D721Med (cell line): ENCODE data around the gene CYP11A1.

ENCODE experiments used
- DNase-seq: peaks from one replicate; pipeline ENCODE4 v3.0.0; 2011; ENCODE audit warnings: low spot score; ENCODE audit not compliant: insufficient read length
- FAIRE-seq: peaks from 2 replicates; lab custom pipeline; 2011; peaks lifted over from hg19 to GRCh38; lab: Jason Lieb, UNC
- TF ChIP-seq, protein P1 (sequence below): IDR thresholded peaks from 2 replicates; pipeline ENCODE4 v1.5.1; 2012; ENCODE audit warnings: mild to moderate bottlenecking, control low read depth; ENCODE audit not compliant: insufficient read depth; ENCODE audit errors: missing control alignments

CYP11A1 gene

DNA sequence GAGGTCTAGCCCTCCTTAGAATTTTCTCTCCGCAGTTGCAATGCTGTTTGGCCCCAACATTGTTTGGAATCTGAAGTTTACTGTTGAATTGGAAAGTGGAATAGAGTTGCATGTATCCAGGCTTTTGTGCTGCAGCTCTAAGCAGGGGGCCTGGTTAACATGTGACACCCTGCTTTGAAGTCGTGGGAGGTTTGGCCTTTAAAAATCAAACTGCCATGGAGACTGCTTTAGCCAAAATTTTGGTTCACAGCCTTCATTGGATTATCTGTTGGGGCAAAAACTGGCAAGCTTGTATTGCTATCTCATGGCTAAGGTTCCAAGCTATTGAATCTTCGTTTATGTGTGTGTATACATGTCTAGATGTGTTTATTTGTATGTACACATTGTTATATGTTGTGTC, 15.8 kb downstream of the CYP11A1 start:
- TF ChIP-seq, protein P1, sequence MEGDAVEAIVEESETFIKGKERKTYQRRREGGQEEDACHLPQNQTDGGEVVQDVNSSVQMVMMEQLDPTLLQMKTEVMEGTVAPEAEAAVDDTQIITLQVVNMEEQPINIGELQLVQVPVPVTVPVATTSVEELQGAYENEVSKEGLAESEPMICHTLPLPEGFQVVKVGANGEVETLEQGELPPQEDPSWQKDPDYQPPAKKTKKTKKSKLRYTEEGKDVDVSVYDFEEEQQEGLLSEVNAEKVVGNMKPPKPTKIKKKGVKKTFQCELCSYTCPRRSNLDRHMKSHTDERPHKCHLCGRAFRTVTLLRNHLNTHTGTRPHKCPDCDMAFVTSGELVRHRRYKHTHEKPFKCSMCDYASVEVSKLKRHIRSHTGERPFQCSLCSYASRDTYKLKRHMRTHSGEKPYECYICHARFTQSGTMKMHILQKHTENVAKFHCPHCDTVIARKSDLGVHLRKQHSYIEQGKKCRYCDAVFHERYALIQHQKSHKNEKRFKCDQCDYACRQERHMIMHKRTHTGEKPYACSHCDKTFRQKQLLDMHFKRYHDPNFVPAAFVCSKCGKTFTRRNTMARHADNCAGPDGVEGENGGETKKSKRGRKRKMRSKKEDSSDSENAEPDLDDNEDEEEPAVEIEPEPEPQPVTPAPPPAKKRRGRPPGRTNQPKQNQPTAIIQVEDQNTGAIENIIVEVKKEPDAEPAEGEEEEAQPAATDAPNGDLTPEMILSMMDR = no peak
- DNase-seq (no peak), FAIRE-seq (no peak)

DNA sequence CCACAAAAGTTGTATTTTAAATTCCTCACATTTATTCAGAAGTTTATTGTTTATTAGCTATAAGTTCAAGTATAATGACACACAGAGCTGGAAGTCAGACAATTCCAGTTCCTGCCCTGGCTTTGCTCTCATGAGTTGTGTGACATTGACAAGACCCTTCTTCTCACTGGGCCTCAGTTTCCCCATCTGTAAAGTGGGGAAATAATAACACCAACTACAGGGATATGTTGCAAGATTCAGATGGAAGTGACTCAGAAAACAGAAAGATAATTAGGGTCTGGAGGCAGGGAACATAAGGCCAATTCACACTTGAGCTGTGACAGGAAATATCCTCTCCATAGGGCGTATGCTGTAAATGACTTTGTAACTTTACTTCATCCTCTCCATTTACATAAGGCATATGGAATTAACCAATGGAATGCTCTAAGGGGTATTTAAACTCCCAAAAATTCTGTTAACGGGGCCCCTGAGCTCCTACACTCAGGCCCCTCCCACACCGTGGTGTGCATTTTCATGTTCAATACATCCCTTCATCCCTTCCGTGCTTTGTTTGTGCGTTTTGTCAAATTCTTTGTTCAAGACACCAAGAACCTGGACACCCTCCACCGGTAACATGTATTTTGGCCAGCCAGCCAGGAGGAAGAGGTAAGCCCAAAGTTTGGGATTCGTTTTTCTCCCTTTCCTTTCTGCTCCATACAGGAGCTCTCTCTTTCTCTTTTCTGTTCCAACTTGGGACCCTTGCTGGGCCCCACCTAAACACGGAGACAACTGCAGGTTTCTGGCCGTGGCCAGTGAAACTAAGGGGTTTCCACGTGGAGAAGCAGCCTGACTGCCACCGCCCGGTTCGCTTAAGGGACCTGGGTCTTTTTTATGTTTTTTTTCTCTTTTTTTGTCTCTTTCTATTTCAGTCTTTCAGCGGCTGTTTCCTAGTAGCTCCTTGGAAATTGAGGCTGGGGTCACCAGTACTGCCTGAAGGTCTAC, 16.9 kb downstream of the CYP11A1 start:
- TF ChIP-seq, protein P1 = no peak
- no peak for FAIRE-seq
- no peak for DNase-seq

DNA sequence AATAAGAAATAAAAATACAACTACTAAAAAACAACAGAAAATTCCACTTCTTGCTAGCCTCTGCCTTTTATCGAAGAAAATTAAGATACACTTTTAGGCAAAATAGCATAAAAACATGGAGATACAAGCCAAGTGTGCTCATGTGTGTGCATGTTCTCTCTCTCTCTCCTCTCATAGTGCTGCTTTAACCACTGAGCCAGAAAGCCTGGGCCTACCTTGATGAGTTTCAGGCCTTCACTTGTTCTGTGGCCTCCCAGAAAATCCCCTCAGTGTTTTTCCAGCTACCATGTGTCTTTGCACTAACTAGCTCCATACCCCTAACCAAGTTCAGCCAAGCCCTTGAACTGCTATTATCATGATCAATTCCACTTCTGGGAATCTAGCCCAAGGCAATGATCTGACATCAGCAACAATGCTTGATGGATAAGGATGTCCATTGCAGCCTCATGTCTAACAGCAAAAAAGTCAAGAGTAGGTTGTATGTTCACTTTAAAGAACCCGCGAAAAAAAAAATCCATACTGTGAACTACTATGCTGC, 18.1 kb downstream of the CYP11A1 start:
- TF ChIP-seq, protein P1 = no peak
- FAIRE-seq = no peak
- DNase-seq = no peak

DNA sequence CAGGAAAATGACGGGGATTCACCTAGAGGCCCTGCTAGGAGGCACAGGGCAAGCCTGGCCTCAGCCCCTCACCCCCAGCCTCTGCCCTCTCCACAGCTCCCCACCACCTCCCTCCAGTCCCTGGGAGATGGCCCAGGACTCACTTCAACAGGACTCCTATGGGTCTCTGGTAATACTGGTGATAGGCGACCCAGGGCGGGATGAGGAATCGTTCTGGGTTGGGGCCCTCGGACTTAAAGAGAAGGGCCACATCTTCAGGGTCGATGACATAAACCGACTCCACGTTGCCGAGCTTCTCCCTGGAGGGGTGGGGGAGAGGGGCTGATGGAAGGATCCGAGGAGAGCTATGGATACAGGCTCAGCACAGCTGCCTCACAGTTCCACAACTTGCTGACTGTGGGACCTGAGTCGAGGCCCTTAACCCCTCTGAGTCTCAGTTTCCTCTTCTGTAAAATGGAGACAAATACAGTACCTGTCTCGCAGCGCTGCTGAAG, 19.6 kb downstream of the CYP11A1 start:
- TF ChIP-seq, protein P1 = no peak
- FAIRE-seq = no peak
- DNase-seq = no peak

DNA sequence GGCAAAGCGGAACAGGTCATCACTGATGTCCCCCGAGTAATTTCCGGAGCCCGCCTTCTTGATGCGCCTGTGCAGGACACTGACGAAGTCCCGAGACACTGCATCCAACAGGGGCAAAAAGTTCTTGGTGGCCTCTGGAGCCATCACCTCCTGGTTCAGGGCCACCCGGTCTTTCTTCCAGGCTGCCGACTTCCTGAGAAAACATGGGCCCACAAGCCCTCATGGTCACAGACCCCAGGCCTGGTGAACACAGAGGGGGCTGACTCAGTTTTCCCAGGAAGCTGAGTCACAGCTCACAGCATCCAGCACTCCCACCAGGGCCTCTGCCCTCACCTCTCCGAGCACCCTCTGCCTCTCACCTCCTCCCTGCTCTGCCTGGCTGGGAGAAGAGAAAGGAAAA, 22.4 kb downstream of the CYP11A1 start:
- no peak for FAIRE-seq
- DNase-seq = no peak
- TF ChIP-seq, protein P1 = no peak

DNA sequence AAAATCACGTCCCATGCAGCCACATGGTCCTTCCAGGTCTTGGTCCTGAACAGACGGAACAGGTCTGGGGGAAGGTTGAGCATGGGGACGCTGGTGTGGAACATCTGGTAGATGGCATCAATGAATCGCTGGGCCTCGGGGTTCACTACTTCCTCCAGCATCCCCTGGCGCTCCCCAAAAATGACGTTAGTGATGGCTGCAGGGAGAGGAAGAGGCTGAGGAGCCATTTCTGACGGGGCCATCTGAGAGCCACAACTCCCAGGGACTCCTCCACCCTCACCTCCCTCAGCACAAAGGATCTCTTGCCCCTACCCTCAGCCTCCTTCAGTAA, 23.7 kb downstream of the CYP11A1 start:
- FAIRE-seq = no peak
- no peak for DNase-seq
- TF ChIP-seq, protein P1 = no peak
